Memory B cell (primary cell): Measurements from ENCODE around the gene OPN5.

Source experiments
- ATAC-seq: fragments of 150-1000 bp; cut with Tn5 transposase; 2 replicates; pipeline ENCODE4 v1.10.0; 2021; ENCODE audit warnings: low read depth, mild to moderate bottlenecking, moderate library complexity
- DNase-seq, 2 donors: peaks; one replicate each; pipeline ENCODE4 v3.0.0; 2022; ENCODE audit warnings: low spot score in 2 of 2
- H3K27ac Mint-ChIP-seq: one replicate; pipeline ENCODE4 v1.8.0; 2022; ENCODE audit warnings: mild to moderate bottlenecking, moderate library complexity, mixed read lengths
- H3K27me3 Mint-ChIP-seq: one replicate; pipeline ENCODE4 v1.8.0; 2022; ENCODE audit warnings: mixed read lengths
- H3K36me3 Mint-ChIP-seq: one replicate; pipeline ENCODE4 v1.8.0; 2022; ENCODE audit warnings: mild to moderate bottlenecking, mixed read lengths
- H3K4me1 Mint-ChIP-seq: one replicate; pipeline ENCODE4 v1.8.0; 2022; ENCODE audit warnings: mixed read lengths
- H3K4me3 Mint-ChIP-seq: one replicate; pipeline ENCODE4 v1.8.0; 2022; ENCODE audit warnings: mild to moderate bottlenecking, moderate library complexity, mixed read lengths
- H3K9me3 Mint-ChIP-seq: one replicate; pipeline ENCODE4 v1.8.0; 2022; ENCODE audit warnings: mixed read lengths

Gene OPN5

DNA sequence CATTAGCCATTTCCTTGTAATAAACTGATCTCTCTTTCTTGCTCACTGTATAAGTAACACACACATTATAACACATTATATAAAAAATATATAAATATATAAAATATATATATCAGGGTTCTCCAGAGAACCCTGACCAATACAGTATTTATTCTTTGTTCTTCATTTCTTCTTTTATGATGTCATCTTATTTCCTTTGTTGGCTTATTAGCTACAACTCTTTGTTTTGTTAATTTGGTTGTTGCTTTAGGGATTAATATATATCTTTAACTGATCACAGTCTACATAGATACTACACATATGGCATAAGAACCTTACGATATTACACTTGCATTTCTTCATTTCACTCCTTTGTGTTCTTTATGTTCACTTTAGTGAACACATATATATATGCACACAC, 14.7 kb upstream of the OPN5 start:
- peaks cover 4% of the 10 kb centered on the region for H3K27me3 Mint-ChIP-seq
- H3K9me3 Mint-ChIP-seq, result peaks cover 3% of the 10 kb centered on the region
- H3K4me3 Mint-ChIP-seq, result no peak overlapping the region
- H3K27ac Mint-ChIP-seq, result no peak overlapping the region
- DNase-seq (no peak), ATAC-seq (no peak)
- peaks cover 2% of the 10 kb centered on the region for H3K36me3 Mint-ChIP-seq
- no peaks in the 10 kb centered on the region for H3K4me1 Mint-ChIP-seq

DNA sequence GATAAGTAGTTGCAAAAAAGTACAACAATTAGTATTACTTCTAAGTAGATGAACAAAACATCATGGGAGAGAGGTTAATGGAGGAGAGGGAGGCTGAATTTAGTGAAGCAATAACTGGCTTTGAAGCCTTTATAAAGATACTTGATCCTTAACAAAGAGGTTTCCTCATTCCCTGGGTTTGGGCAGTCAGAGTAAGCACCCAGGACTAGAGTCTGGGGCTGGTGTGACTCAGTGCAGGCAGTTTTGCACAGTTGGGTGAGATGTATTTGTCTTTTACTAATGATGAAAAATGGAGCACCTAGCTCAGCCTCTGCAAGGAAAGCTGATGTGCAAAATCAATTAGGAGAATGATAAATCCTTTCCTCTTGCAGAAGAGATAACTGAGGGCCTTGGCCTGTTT, 11.8 kb upstream of the OPN5 start:
- no peak for DNase-seq
- Mint-ChIP-seq H3K27ac (no peak overlapping the region), H3K4me1 (no peaks in the 10 kb centered on the region), H3K9me3 (peaks cover 3% of the 10 kb centered on the region), H3K4me3 (no peak overlapping the region), H3K36me3 (peaks cover 2% of the 10 kb centered on the region), H3K27me3 (no peaks in the 10 kb centered on the region)
- no peak for ATAC-seq

DNA sequence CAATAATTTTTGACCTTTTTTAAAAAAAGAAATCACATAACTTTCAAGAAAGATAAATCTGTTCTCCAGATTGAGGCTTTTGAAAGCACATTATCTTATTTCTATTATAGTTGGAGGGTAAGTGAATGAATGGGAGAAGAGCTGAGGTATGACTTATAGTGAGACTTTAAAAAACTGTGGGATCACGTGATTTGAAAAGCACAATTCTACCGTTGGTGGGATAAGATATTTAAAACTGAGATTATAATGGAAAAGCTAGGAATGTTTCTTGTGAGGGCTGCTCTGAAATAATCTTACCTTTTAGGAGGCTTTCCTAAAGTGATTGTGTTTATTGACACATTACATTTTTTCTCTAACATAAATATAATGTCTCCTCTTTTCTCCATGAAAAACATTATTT, 9.5 kb upstream of the OPN5 start:
- H3K36me3 Mint-ChIP-seq, result no peaks in the 10 kb centered on the region
- ATAC-seq, result no peak
- peaks cover 1% of the 10 kb centered on the region for H3K27me3 Mint-ChIP-seq
- no peak overlapping the region for H3K27ac Mint-ChIP-seq
- no peak for DNase-seq
- no peak overlapping the region for H3K4me3 Mint-ChIP-seq
- no peaks in the 10 kb centered on the region for H3K9me3 Mint-ChIP-seq
- H3K4me1 Mint-ChIP-seq, result no peaks in the 10 kb centered on the region

DNA sequence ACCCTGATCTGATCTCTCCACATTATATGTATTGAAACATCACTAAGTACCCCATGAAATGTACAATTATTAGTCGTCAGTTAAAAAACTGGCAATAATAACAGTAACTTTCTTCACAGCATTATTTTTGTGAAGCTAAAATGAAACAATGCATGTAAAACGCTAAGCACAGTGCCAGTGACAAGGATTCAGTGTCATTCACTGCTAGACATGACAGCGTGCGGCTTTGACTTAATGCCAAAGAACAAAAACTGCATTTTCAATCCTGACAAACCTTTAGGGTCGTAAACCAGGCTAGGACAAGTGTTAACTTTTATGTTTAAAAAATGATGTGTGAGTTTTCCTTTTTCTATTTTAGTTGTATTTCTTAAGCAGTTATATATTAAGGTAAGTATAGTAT, 8.8 kb upstream of the OPN5 start:
- Mint-ChIP-seq H3K9me3 (no peaks in the 10 kb centered on the region), H3K4me1 (no peaks in the 10 kb centered on the region)

DNA sequence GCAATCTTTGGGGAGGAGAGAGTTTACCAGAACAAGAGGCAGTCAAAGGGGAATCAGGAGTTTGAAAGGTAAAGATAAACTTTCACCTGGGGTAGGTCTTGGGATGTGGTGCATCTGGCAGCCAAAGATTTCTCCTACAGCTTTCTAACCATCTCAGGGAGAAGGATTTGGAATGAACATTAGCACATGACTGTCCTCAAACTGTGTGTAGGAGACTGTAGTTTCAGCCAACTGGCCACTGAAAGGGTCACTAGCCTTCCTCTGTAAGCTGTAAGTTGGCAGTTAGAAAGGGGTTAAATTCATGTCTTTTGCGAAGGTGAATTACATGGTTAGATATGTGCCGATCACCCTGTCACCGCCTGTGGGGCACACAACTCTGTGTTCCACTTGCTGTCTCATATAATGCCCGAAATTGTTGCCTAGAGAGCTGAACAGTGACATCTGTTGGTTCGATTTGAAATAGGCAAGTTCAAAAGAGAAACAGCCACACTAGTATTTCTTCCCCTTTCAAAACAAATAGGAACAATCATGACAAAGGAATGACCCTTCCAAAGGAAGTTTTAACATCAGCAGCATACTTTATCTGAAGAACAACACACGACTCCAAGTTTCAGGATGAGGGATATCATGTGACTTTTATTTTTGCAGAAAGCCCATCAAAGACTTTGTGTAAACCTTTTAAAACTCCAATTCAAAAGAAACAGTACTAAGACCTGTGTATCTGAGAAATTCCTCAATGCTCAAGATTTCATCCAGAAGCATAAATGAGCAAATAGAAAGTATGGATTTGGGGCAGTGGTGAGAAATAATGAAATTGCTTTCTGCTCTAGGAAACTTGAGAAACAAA, 1.1 kb upstream of the OPN5 start:
- Mint-ChIP-seq H3K27ac (no peak overlapping the region), H3K36me3 (no peaks in the 10 kb centered on the region)
- ATAC-seq, result peak; percentile 73

More for the DNA sequence above, 8.8 kb upstream of the OPN5 start:
- ATAC-seq (no peak), DNase-seq (no peak)
- Mint-ChIP-seq H3K27ac (no peak overlapping the region), H3K36me3 (no peaks in the 10 kb centered on the region), H3K27me3 (peaks cover 1% of the 10 kb centered on the region), H3K4me3 (no peak overlapping the region)

DNA sequence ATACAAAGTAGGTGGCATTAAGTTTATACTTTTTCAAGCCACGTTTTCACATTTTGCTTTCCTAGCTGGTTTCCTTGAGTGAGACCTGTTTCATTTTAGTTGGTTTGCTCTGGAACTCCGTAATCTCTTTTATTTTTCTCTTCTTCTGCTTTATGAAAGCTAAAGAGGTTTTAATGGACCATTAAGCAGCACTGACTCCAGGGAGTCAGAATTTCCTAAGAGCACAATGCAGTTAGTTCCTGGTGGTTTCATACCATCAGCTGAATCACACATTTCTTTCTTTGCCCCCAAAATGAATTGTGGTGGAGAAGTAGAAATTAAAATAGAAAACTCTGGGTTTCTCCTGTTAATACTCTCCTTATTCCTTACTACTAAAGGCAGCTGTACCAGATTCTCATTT, 3.4 kb downstream of the OPN5 start:
- Mint-ChIP-seq H3K27me3 (peaks cover 7% of the 10 kb centered on the region), H3K36me3 (no peaks in the 10 kb centered on the region), H3K4me3 (no peak overlapping the region), H3K4me1 (no peaks in the 10 kb centered on the region), H3K9me3 (no peaks in the 10 kb centered on the region), H3K27ac (no peak overlapping the region)
- ATAC-seq (no peak), DNase-seq (no peak)

More for the DNA sequence above, 1.1 kb upstream of the OPN5 start:
- H3K9me3 Mint-ChIP-seq, result no peaks in the 10 kb centered on the region
- peak; percentile 15 for DNase-seq
- H3K4me1 Mint-ChIP-seq, result no peaks in the 10 kb centered on the region
- H3K4me3 Mint-ChIP-seq, result no peak overlapping the region
- H3K27me3 Mint-ChIP-seq, result peaks cover 6% of the 10 kb centered on the region

DNA sequence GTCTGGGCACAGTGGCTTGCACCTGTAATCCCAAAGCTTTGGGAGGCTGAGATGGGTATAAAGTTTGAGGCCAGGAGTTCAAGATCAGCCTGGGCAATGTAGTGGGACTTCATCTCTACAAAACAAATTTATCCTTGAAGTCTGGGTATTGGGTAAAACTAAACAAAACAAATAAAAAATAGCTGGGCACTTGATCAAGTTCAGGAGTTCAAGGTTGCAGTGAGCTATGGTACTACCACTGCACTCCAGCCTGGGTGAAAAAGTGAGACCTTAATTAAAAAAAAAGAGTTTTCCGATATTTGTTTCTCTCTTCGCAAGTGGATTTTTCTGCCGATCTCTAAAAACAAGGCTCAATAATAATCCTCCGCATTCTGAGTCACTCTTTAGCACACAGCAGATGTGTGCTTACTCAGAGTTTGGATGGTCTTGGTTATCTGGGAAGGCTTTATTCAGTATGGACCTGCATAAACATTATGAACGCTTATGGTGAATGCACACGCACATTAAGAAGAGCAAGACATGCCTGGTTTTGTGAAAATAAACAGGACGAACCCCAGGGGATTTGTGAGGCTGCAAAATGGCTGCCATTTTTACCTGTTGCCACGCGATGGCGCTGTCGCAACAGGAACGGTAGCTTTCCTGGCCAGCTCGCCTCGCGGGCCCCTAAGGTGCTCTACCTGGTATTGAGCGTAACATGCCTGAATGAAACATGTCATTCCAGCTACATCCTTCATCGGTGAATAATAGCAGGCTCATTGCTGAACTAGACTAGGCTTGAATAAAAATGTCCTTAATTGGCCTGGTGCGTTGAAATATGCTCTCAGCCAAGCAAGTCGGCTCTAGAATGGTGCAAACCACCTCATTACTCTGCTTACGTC, 6.0 kb downstream of the OPN5 start:
- H3K4me1 Mint-ChIP-seq, result no peaks in the 10 kb centered on the region

DNA sequence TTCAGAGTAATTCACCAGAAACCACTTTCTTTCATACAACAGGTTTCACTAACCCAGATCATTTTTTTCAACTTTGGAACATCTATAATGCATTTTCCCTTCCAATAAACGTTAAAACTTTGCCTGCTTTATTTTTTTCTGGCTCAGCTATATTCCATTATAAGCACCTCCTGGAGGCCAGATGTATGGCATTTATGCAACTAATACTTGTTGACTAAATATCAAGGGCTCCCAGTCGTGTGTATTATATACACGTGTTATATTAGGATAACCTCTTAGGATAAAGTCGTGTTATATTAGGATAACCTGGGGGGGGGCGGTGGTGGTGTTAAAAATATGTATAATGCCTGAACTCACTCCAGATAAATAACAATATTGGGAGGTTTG, 6.7 kb downstream of the OPN5 start:
- ATAC-seq, result no peak

More for the DNA sequence above, 6.0 kb downstream of the OPN5 start:
- Mint-ChIP-seq H3K27ac (no peak overlapping the region), H3K27me3 (peaks cover 8% of the 10 kb centered on the region), H3K4me3 (no peak overlapping the region), H3K36me3 (no peaks in the 10 kb centered on the region), H3K9me3 (no peaks in the 10 kb centered on the region)
- peak; percentile 29 to 40 for DNase-seq
- peak; percentile 66 for ATAC-seq

DNA sequence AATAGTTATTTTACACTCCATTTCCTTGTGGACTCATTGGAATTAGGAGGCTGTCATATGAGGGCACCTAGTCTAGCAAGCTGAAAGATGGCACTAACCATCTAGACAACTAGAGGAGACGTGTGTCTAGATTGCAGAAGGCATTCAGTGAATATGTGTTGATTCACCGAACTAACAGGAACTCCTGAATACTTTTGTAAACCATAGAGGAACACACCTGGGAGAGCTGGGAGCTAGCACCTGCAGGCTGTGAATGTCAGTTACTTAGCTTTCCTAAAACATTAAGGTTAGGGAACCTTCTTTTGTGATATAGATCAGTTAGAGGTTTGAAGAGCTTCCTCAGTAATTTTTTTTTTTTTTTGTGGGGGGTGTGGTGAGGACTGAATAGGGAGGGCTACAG, 7.7 kb downstream of the OPN5 start:
- DNase-seq, result no peak
- H3K36me3 Mint-ChIP-seq, result no peaks in the 10 kb centered on the region
- H3K27ac Mint-ChIP-seq, result no peak overlapping the region
- H3K4me1 Mint-ChIP-seq, result no peaks in the 10 kb centered on the region
- no peak for ATAC-seq
- H3K4me3 Mint-ChIP-seq, result no peak overlapping the region
- H3K9me3 Mint-ChIP-seq, result no peaks in the 10 kb centered on the region
- H3K27me3 Mint-ChIP-seq, result peaks cover 4% of the 10 kb centered on the region

More for the DNA sequence above, 6.7 kb downstream of the OPN5 start:
- H3K9me3 Mint-ChIP-seq, result no peaks in the 10 kb centered on the region
- no peak overlapping the region for H3K27ac Mint-ChIP-seq
- peaks cover 7% of the 10 kb centered on the region for H3K27me3 Mint-ChIP-seq
- H3K36me3 Mint-ChIP-seq, result no peaks in the 10 kb centered on the region
- no peak overlapping the region for H3K4me3 Mint-ChIP-seq
- no peaks in the 10 kb centered on the region for H3K4me1 Mint-ChIP-seq
- DNase-seq, result no peak

DNA sequence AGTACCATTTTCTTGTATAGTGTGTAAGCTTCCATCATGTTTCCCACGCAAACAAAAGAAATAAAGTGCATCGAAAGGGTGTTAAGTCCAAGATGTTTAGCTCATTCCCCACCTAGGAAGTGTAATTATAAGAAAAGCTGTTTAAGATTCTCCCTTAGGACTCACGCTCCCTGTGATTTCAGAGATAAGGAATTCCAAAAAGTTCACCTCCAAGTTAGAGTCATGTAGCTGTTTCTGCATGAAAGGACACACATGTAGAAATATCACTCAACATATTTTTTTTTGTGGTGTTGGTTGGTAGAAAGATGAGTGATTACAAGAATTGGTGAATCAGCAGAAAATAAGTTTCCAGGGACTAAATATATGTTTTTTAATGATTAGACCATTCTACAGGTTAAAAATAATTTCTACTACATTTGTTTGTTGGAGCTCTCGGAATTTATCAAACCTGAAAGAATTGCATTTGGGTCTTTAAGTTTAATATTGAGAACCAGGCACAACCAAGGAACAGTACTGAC, 10.4 kb downstream of the OPN5 start:
- H3K9me3 Mint-ChIP-seq, result peaks cover 2% of the 10 kb centered on the region
- DNase-seq (no peak), ATAC-seq (no peak)
- no peak overlapping the region for H3K4me3 Mint-ChIP-seq
- H3K4me1 Mint-ChIP-seq, result no peaks in the 10 kb centered on the region
- H3K27ac Mint-ChIP-seq, result no peak overlapping the region
- no peaks in the 10 kb centered on the region for H3K36me3 Mint-ChIP-seq
- H3K27me3 Mint-ChIP-seq, result peaks cover 6% of the 10 kb centered on the region

DNA sequence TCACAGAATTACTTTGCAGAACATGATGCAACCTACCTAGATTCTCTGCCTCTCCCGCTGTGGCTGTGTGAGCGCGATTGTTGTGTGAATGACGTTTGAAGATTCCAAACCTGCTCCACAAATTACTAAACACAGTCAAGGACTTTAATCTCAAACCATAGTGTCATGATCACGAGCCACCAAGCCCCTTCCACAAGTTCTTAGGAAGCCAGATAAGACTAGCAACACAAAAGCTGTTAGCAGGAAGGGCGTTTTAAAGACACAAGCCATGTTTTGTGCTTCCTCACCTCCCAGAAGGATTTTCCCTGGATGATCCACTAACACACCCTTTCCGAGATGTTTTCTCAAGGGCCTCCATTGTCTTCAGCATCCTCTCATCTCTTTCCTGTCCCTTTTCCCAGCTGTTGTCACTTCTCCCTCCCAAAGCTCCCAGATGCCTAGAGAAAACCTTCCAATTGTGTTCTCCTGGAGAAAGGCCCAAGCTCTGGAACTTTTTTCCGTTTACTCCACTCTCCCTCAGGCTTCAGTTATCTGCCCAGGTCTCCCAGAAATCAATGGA, 12.8 kb downstream of the OPN5 start:
- Mint-ChIP-seq H3K4me1 (no peaks in the 10 kb centered on the region), H3K36me3 (no peaks in the 10 kb centered on the region), H3K27ac (no peak overlapping the region), H3K4me3 (no peak overlapping the region), H3K9me3 (peaks cover 2% of the 10 kb centered on the region), H3K27me3 (peaks cover 7% of the 10 kb centered on the region)
- no peak for DNase-seq
- no peak for ATAC-seq

DNA sequence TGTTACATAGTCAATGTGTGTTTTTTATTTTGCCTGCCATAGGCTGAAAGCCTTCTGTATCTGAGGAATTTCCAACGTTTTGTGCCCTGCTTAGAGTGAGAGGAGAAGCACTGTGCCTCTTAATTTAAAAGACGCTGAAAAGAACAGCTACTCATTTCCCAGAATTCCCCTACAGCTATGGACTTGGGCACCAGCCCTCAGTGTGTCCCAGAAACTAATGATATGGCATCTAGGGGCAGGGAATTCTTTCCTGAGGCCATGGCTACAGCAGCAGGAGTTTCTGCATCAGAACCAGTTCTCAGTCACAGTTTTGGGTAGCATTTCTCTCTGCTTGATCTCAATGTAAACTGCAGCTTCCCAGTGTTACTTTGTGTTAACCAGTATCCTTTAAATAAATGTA, 20.2 kb downstream of the OPN5 start:
- peaks cover 7% of the 10 kb centered on the region for H3K27me3 Mint-ChIP-seq
- no peak overlapping the region for H3K4me3 Mint-ChIP-seq
- ATAC-seq (no peak), DNase-seq (no peak)
- no peaks in the 10 kb centered on the region for H3K36me3 Mint-ChIP-seq
- no peak overlapping the region for H3K27ac Mint-ChIP-seq
- no peaks in the 10 kb centered on the region for H3K4me1 Mint-ChIP-seq
- H3K9me3 Mint-ChIP-seq, result no peaks in the 10 kb centered on the region

DNA sequence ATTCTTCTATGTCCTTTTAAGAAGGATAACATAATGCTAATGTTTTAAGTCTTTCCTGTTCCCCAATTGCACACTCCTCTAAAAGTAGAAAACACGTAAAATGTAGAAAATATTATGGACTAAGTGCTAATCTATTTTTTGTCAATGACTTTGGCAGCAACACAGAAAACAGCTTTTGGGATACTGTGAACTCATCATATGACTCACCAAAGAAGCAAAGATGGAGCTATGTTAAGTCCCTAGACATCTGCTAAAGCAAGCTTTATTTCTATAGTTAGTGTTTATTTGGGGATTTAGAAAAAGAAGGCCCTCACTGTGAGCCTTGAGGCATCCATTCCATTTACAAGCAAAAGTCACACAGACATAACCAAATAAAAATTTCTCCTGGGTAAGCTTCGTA, 23.0 kb downstream of the OPN5 start:
- Mint-ChIP-seq H3K4me3 (no peak overlapping the region), H3K4me1 (no peaks in the 10 kb centered on the region), H3K36me3 (no peaks in the 10 kb centered on the region), H3K27ac (no peak overlapping the region), H3K9me3 (no peaks in the 10 kb centered on the region), H3K27me3 (peaks cover 5% of the 10 kb centered on the region)
- ATAC-seq (no peak), DNase-seq (no peak)

DNA sequence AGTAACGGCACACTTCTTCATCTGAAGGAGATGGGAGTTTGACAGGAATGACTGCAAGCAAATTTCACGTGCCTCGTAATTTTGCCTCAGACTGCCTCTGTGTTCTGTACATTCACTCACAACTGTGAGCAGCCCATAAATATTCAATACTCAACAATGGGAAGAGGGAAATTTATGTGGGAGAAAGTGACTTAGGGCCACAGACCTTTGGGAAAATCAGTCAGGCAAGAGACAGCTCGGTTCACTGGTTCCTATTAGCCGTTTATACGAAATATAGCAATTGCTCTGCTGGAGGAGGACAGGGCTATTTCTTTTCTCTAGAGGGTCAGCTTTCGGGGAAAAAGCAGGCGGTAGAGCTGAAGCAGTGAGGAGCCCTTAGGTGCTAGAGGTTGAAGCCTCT, 28.0 kb downstream of the OPN5 start:
- H3K4me3 Mint-ChIP-seq, result no peak overlapping the region
- ATAC-seq (no peak), DNase-seq (no peak)
- H3K9me3 Mint-ChIP-seq, result no peaks in the 10 kb centered on the region
- no peaks in the 10 kb centered on the region for H3K36me3 Mint-ChIP-seq
- H3K27ac Mint-ChIP-seq, result no peak overlapping the region
- H3K27me3 Mint-ChIP-seq, result peaks cover 12% of the 10 kb centered on the region
- H3K4me1 Mint-ChIP-seq, result no peaks in the 10 kb centered on the region
